Keratinocyte (primary cell): Measurements from ENCODE around the gene ZNF283. TPM values are rescaled to one million over a fixed set of nuclear protein-coding genes. Genes with fewer than 3 reads are reported as not detected.
A peak's percentile ranks its signal among the peaks of the same experiment; 100 is the strongest.
"Not testable (repeated sequence)": the region's sequence is repeated elsewhere in the genome, so short reads cannot be mapped to it uniquely, and the experiment has no call there.

Experiments
- DNase-seq: peaks from one replicate; pipeline ENCODE4 v3.0.0-alpha.2; 2011; ENCODE audit warnings: low read depth, missing footprints, low spot score
- FAIRE-seq: peaks from 2 replicates; lab custom pipeline; 2011; peaks lifted over from hg19 to GRCh38; lab: Jason Lieb, UNC
- H2AFZ ChIP-seq: 2 replicates; pipeline ENCODE4 v1.6.0; 2012; ENCODE audit warnings: low read length, control low read depth, inconsistent platforms; ENCODE audit not compliant: control insufficient read depth
- H3K27ac ChIP-seq: 2 replicates; pipeline ENCODE4 v1.5.1; 2011; ENCODE audit warnings: low read length; ENCODE audit not compliant: control insufficient read depth, insufficient read depth
- H3K27me3 ChIP-seq: 3 replicates; pipeline ENCODE4 v1.6.0; 2011; ENCODE audit warnings: low read length; ENCODE audit not compliant: control insufficient read depth, insufficient read depth; ENCODE audit errors: extremely low read depth
- H3K36me3 ChIP-seq, 2 experiments: 2 replicates in 1 of 2; 3 replicates in 1 of 2; pipeline ENCODE4 v1.5.1; 2011; ENCODE audit warnings: low read length in 2 of 2, mild to moderate bottlenecking in 1 of 2; ENCODE audit not compliant: control insufficient read depth in 2 of 2, insufficient read depth in 2 of 2; ENCODE audit errors: extremely low read depth in 1 of 2
- H3K4me1 ChIP-seq: 3 replicates; pipeline ENCODE4 v1.5.1; 2011; ENCODE audit warnings: low read length; ENCODE audit not compliant: control insufficient read depth, insufficient read depth; ENCODE audit errors: extremely low read depth
- H3K4me2 ChIP-seq: 3 replicates; pipeline ENCODE4 v1.6.0; 2011; ENCODE audit warnings: low read depth, low read length; ENCODE audit not compliant: control insufficient read depth, insufficient read depth; ENCODE audit errors: extremely low read depth
- H3K4me3 ChIP-seq, 3 experiments: fragments of 200-600 bp in 1 of 3; sonication (generic) in 1 of 3; 2 replicates in 2 of 3; 3 replicates in 1 of 3; pipeline ENCODE4 v1.5.1; 2011 to 2016; ENCODE audit warnings: low read length in 3 of 3, mild to moderate bottlenecking in 3 of 3, control low read depth in 2 of 3, inconsistent platforms in 1 of 3, low read depth in 1 of 3, mixed read lengths in 1 of 3, mixed run types in 1 of 3, moderate library complexity in 1 of 3; ENCODE audit not compliant: control insufficient read depth in 2 of 3, insufficient read depth in 2 of 3; ENCODE audit errors: extremely low read depth in 1 of 3
- H3K79me2 ChIP-seq: 2 replicates; pipeline ENCODE4 v1.6.0; 2012; ENCODE audit warnings: low read length; ENCODE audit not compliant: control insufficient read depth, insufficient read depth
- H3K9ac ChIP-seq: 3 replicates; pipeline ENCODE4 v1.6.0; 2011; ENCODE audit warnings: low read length; ENCODE audit not compliant: control insufficient read depth, insufficient read depth; ENCODE audit errors: extremely low read depth
- H3K9me1 ChIP-seq: 3 replicates; pipeline ENCODE4 v1.6.0; 2011; ENCODE audit warnings: low read length; ENCODE audit not compliant: control insufficient read depth, insufficient read depth; ENCODE audit errors: extremely low read depth
- H3K9me3 ChIP-seq: 2 replicates; pipeline ENCODE4 v1.5.1; 2012; ENCODE audit warnings: low read depth, low read length; ENCODE audit not compliant: control insufficient read depth
- H4K20me1 ChIP-seq: 3 replicates; pipeline ENCODE4 v1.6.0; 2011; ENCODE audit warnings: low read length; ENCODE audit not compliant: control insufficient read depth, insufficient read depth; ENCODE audit errors: extremely low read depth
- CTCF ChIP-seq, 3 experiments: IDR thresholded peaks in 1 of 3; conservative IDR thresholded peaks in 1 of 3; optimal IDR thresholded peaks in 1 of 3; 2 replicates in 2 of 3; 3 replicates in 1 of 3; pipeline versions ENCODE3 to v1.5.1; 2011; ENCODE audit warnings: low read length in 3 of 3, mild to moderate bottlenecking in 3 of 3, moderate library complexity in 2 of 3, control low read depth in 1 of 3, inconsistent platforms in 1 of 3; ENCODE audit not compliant: insufficient read depth in 2 of 3; ENCODE audit errors: extremely low read depth in 1 of 3
- EZH2 ChIP-seq: IDR thresholded peaks from one replicate; pipeline ENCODE4 v1.6.1; 2012; ENCODE audit warnings: inconsistent platforms, mild to moderate bottlenecking, low read length, moderate library complexity
- dilution Hi-C: fragments of 300-500 bp; cut with MboI; formaldehyde crosslinking; loops from one replicate; pipeline ENCODE4 v1.7.0; 2020; ENCODE audit warnings: low sequenced_read_pairs; ENCODE audit not compliant: extremely low pct_ligation_motif_present
- polyA plus RNA-seq, 5 experiments: library from polyadenylated mRNA; depleted of rRNA in 3 of 5; stranded (reverse) in 3 of 5; stranded (forward) in 1 of 5; unstranded in 1 of 5; fragments of >200 nt; gene quantifications; 1 replicate in 1 of 5; 2 replicates in 3 of 5; 3 replicates in 1 of 5; pipeline versions ENCODE4 v1.2.1 to v1.2.3, GENCODE V29; 2011 to 2012; ENCODE audit warnings: missing spikeins in 2 of 5, low read depth in 1 of 5, low replicate concordance in 1 of 5

Gene ZNF283
- polyA plus RNA-seq, 1 donor (not counting 4 experiments of a cell fraction or from before 2014, with no cell fraction given), result 7.7 TPM

GRCh38 chr19:43804432-43804831, 22.7 kb upstream of the ZNF283 start:
- Histone ChIP-seq H2AFZ (no peak overlapping the region), H3K9ac (no peak overlapping the region), H3K36me3 (no peaks in the 10 kb centered on the region), H3K27ac (no peak overlapping the region), H3K27me3 (no peaks in the 10 kb centered on the region), H3K9me1 (no peaks in the 10 kb centered on the region), H3K4me2 (no peak overlapping the region), H3K4me3 (no peak overlapping the region), H4K20me1 (no peaks in the 10 kb centered on the region), H3K79me2 (no peaks in the 10 kb centered on the region), H3K4me1 (peaks cover 15% of the 10 kb centered on the region), H3K9me3 (no peaks in the 10 kb centered on the region)
- FAIRE-seq (no peak), DNase-seq (no peak)
- dilution Hi-C loops, result no loop called here
- no peak for TF ChIP-seq CTCF (optimal IDR thresholded peaks at IDR 0.05 in 1 of 3, IDR thresholded peaks at IDR 0.05 in 1 of 3, conservative IDR thresholded peaks at IDR 0.05 in 1 of 3; ENCODE audit: extremely low read depth in 1 of 3, insufficient read depth in 2 of 3, low read length in 3 of 3)
- TF ChIP-seq EZH2, result no peak

- dilution Hi-C loops, result not testable (repeated sequence)
Observed at GRCh38 chr19:43806401-43806800, 20.7 kb upstream of the ZNF283 start.

DNA sequence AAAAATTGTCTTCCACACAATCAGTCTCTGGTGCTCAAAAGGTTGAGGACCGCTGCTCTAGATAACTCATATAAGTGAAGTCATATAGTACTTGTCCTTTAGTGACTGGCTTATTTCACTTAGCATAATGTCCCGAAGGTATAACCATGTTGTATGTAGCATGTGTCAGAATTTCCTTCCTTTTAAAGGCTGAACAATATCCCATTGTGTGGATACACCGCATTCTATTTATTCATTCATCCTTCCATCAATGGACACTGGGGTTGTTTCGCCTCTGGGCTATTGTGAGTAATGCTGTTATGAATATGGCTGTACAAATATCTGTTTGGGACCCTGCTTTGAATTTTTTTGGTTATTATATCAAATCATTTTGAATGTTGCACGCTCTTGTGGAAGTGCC, 20.3 kb upstream of the ZNF283 start:
- peak overlapping the region; percentile 29 for H3K4me2 ChIP-seq
- peak; percentile 53 for FAIRE-seq
- H2AFZ ChIP-seq, result no peak overlapping the region
- H3K36me3 ChIP-seq, result no peaks in the 10 kb centered on the region
- peaks cover 7% of the 10 kb centered on the region for H3K4me1 ChIP-seq
- no peak overlapping the region for H3K4me3 ChIP-seq
- DNase-seq, result no peak
- H3K9ac ChIP-seq, result no peak overlapping the region
- no peaks in the 10 kb centered on the region for H3K27me3 ChIP-seq
- TF ChIP-seq EZH2 (no peak), CTCF (optimal IDR thresholded peaks at IDR 0.05 in 1 of 3, IDR thresholded peaks at IDR 0.05 in 1 of 3, conservative IDR thresholded peaks at IDR 0.05 in 1 of 3; ENCODE audit: extremely low read depth in 1 of 3, insufficient read depth in 2 of 3, low read length in 3 of 3) (no peak)
- no peaks in the 10 kb centered on the region for H3K79me2 ChIP-seq
- H3K9me1 ChIP-seq, result no peaks in the 10 kb centered on the region
- H4K20me1 ChIP-seq, result no peaks in the 10 kb centered on the region
- H3K27ac ChIP-seq, result no peak overlapping the region
- dilution Hi-C loops, result no loop called here
- no peaks in the 10 kb centered on the region for H3K9me3 ChIP-seq

More at GRCh38 chr19:43806401-43806800, 20.7 kb upstream of the ZNF283 start:
- not testable (repeated sequence) for DNase-seq, H3K27me3 ChIP-seq, H3K4me2 ChIP-seq, H3K9me1 ChIP-seq, H3K36me3 ChIP-seq, H3K4me3 ChIP-seq, H4K20me1 ChIP-seq, H3K9me3 ChIP-seq, H3K27ac ChIP-seq, H2AFZ ChIP-seq, H3K4me1 ChIP-seq, H3K9ac ChIP-seq, FAIRE-seq, H3K79me2 ChIP-seq
